GM13976 (cell line): ENCODE measurements around the gene CPS1.

Source experiments
- DNase-seq: peaks from one replicate; pipeline ENCODE4 v3.0.0; 2012; ENCODE audit warnings: low spot score
- in situ Hi-C: fragments of 300-500 bp; cut with MboI; formaldehyde crosslinking; loops from one replicate; pipeline ENCODE4 v1.12.0; 2022; ENCODE audit warnings: low sequenced_read_pairs, mixed read lengths, inconsistent platforms; ENCODE audit not compliant: unreplicated experiment
- TF ChIP-seq, protein P1 (sequence below): IDR thresholded peaks from 2 replicates; pipeline ENCODE4 v1.5.1; 2012; ENCODE audit warnings: borderline replicate concordance, mild to moderate bottlenecking; ENCODE audit not compliant: insufficient read depth; ENCODE audit errors: extremely low read depth, missing control alignments, control extremely low read depth

Gene CPS1

DNA sequence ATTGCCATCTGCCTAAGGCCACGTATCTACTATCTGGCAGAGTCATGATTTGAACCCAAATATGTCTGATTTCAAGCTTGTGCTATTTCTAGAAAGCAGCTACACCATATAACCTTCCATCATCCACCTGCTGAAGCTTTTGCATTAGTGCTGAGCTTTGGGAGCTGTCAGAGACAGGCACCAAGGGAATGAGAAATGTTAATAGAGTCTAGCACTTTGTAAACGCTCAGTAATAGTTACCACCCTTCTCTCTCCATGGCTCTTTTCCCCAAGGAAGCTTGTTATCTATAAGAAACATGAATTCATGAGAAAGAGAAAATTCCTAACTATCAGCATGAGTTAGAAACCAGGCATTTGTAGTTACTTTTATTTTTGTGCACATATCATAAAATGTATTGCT lies 151.5 kb downstream of the CPS1 start:
- in situ Hi-C loops = no loop called here

DNA sequence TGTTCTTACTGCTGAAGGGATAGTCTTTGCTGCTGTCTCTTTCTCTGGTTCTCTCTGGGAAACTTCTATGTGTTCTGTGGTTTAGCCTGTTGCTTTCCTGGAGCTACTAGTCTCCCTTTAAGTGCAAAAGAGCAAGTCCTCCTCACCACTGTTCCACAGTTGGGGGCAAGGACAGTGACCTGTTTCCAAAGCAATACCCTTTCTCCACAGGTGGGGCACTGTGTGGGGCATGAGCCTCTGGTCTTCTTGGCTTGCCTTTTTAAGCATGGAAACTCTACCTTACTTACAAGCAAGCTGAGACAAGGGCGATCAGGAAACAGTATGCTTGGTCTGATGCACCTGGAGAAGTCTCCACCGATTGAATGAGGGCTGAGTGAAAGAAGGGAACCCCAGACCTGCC lies 156.7 kb downstream of the CPS1 start:
- in situ Hi-C loops = no loop called here

More for the DNA sequence above, 151.5 kb downstream of the CPS1 start:
- TF ChIP-seq, protein P1, sequence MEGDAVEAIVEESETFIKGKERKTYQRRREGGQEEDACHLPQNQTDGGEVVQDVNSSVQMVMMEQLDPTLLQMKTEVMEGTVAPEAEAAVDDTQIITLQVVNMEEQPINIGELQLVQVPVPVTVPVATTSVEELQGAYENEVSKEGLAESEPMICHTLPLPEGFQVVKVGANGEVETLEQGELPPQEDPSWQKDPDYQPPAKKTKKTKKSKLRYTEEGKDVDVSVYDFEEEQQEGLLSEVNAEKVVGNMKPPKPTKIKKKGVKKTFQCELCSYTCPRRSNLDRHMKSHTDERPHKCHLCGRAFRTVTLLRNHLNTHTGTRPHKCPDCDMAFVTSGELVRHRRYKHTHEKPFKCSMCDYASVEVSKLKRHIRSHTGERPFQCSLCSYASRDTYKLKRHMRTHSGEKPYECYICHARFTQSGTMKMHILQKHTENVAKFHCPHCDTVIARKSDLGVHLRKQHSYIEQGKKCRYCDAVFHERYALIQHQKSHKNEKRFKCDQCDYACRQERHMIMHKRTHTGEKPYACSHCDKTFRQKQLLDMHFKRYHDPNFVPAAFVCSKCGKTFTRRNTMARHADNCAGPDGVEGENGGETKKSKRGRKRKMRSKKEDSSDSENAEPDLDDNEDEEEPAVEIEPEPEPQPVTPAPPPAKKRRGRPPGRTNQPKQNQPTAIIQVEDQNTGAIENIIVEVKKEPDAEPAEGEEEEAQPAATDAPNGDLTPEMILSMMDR = no peak
- DNase-seq = no peak

DNA sequence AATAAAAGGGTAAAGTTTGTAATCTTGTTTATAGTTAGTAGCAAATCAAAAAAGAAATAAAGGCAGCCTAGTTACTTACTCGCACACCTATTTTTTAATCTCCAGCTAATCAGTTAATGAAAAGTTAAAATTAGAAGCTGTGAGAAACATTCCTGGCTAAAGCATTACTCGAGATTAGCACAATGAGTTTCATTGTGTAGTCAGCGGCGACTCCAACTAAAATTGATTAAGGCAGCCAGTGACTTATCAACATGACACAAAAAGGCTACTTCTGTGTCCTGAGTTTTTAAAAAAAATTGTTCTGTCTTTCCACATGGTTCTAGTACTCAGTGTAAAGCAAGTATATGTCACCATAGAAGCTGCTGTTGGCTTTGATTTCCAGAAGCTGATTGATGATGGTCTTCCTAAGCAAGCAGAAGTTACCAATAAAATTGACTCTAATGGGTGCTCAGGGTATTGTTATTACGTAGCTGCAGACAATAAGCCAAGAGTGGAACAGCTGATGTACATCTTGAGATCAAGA lies 159.2 kb downstream of the CPS1 start:
- TF ChIP-seq, protein P1 = no peak
- no peak for DNase-seq
- in situ Hi-C loops = no loop called here

More for the DNA sequence above, 156.7 kb downstream of the CPS1 start:
- TF ChIP-seq, protein P1 = no peak
- no peak for DNase-seq

DNA sequence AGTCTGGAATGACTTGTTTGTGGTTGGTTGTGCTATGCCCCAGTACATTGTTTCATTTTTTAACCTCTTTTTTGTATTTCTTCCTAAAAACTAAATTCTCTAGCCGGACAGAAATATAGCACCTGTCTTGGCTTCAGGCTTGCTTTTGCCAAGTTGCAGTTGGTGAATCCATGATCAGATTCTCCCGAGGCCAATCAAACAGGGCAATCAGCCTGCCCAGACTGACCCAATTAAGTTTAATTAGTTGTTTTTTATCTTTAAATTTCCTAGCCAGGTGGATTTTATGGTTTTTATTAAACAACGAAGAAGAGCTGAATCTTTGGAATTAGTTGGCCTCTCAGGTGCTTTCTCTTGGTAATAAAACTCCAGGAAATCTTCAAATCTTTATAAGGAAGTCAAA lies 162.1 kb downstream of the CPS1 start:
- in situ Hi-C loops = no loop called here
- TF ChIP-seq, protein P1 = no peak

DNA sequence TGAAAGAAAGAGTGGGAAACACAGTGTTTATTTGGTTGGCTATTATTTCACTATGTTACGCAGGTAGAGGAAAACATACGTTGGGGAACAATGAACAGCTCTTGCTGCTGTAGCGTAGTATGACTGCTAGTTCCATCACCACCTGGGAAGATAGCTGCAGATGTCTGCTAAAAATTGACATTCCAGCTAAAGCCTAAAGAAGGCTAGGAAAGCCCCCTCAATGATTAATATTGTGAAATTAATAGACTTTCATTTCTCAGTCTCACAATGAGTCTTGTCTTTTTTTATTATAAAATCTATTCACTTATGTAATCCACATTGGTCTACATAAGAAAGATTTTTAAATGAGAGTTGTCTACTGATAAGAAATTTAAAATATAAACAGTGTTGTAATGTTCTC lies 165.7 kb downstream of the CPS1 start:
- no peak for DNase-seq
- in situ Hi-C loops = no loop called here
- TF ChIP-seq, protein P1 = no peak

More for the DNA sequence above, 162.1 kb downstream of the CPS1 start:
- no peak for DNase-seq

DNA sequence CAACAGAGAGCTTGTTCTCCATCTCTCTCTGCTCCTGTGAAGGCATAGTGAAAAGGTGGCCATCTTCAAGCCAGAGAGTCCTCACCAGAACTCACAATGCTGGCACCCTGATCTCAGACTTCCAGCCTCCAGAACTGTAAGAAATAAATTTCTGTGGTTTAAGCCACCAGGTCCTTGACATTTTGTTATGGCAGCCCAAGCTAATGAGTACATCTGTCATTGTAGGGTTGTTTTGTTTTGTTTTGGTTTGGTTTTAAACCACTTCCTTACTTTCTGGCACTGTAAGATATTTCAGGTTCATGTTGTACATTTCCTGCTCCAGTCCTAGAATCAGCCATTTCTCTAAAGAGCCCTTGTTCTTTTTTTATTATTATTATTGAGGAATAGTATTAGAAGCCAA lies 171.2 kb downstream of the CPS1 start:
- TF ChIP-seq, protein P1 = no peak
- DNase-seq = no peak
- in situ Hi-C loops = no loop called here
